ENCODE data around the gene UNC5A.

Gene UNC5A

GRCh38 chr5:176790941-176791340, 19.4 kb upstream of the UNC5A start:
- TF ChIP-seq CTCF (conservative IDR thresholded peaks at IDR 0.05), result no peak

GRCh38 chr5:176792655-176793342, 17.6 kb upstream of the UNC5A start:
- H3K27ac ChIP-seq, result peak overlapping the region; percentile 60
- no peak for TF ChIP-seq CTCF (conservative IDR thresholded peaks at IDR 0.05)

More at GRCh38 chr5:176790941-176791340, 19.4 kb upstream of the UNC5A start:
- H3K27ac ChIP-seq, result no peak overlapping the region

- peak overlapping the region; percentile 60 for H3K27ac ChIP-seq
- no peak for TF ChIP-seq CTCF (conservative IDR thresholded peaks at IDR 0.05)
Observed at GRCh38 chr5:176793343-176793699, 17.0 kb upstream of the UNC5A start.

GRCh38 chr5:176793736-176794135, 16.6 kb upstream of the UNC5A start:
- TF ChIP-seq CTCF (conservative IDR thresholded peaks at IDR 0.05), result no peak
- H3K27ac ChIP-seq, result peak overlapping the region; percentile 60

- peak overlapping the region; percentile 60; the same call in 1 of the 2 replicates for H3K27ac ChIP-seq
- no peak for TF ChIP-seq CTCF (conservative IDR thresholded peaks at IDR 0.05)
Observed at GRCh38 chr5:176794509-176794908, 15.8 kb upstream of the UNC5A start.

GRCh38 chr5:176796411-176796810, 13.9 kb upstream of the UNC5A start:
- TF ChIP-seq CTCF (conservative IDR thresholded peaks at IDR 0.05), result no peak
- H3K27ac ChIP-seq, result no peak overlapping the region

- TF ChIP-seq CTCF (conservative IDR thresholded peaks at IDR 0.05), result no peak
- H3K27ac ChIP-seq, result no peak overlapping the region
Observed at GRCh38 chr5:176796970-176797369, 13.4 kb upstream of the UNC5A start.

Data from VCaP (cell line).